H1 (cell line): ENCODE measurements around the gene FCRLA. TPM values are rescaled to one million over a fixed set of nuclear protein-coding genes. Genes with fewer than 3 reads are reported as not detected.

ENCODE experiments used
- CTCF ChIA-PET: fragments of 300-600 bp; sonication (Branson Sonifier 250); formaldehyde crosslinking; loops from one replicate; lab custom pipeline; 2021; ENCODE audit not compliant: partially characterized antibody; lab: Charles Lee
- POLR2A ChIA-PET: fragments of 300-600 bp; sonication (Branson Sonifier 250); formaldehyde crosslinking; loops from one replicate; lab custom pipeline; 2021; ENCODE audit warnings: inconsistent platforms; ENCODE audit not compliant: partially characterized antibody; lab: Charles Lee
- DNase-seq, 2 experiments: peaks; one replicate each; pipeline versions ENCODE4 v3.0.0 to v3.0.0-alpha.2; 2010 to 2022; ENCODE audit warnings: low spot score in 2 of 2, low read depth in 1 of 2, mixed read lengths in 1 of 2
- FAIRE-seq: peaks from 2 replicates; lab custom pipeline; 2011; peaks lifted over from hg19 to GRCh38; lab: Jason Lieb, UNC
- H2AFZ ChIP-seq: 2 replicates; pipeline ENCODE4 v1.8.1; 2012; ENCODE audit warnings: low read length, inconsistent platforms
- H2AK5ac ChIP-seq: 2 replicates; pipeline ENCODE4 v1.6.1; 2013; ENCODE audit warnings: low read depth, low read length
- H2BK120ac ChIP-seq: replicated peaks from 2 replicates; pipeline ENCODE3; 2013; ENCODE audit warnings: low read depth, low read length, inconsistent platforms
- H2BK12ac ChIP-seq: 2 replicates; pipeline ENCODE4 v1.6.1; 2013; ENCODE audit warnings: low read depth, low read length
- H2BK15ac ChIP-seq: 2 replicates; pipeline ENCODE4 v1.6.1; 2013; ENCODE audit warnings: low read length
- H2BK20ac ChIP-seq: 2 replicates; pipeline ENCODE4 v1.6.1; 2013; ENCODE audit warnings: low read length
- H2BK5ac ChIP-seq: 2 replicates; pipeline ENCODE4 v1.6.1; 2013; ENCODE audit warnings: low read depth, low read length
- H3K14ac ChIP-seq: 2 replicates; pipeline ENCODE4 v1.6.1; 2013; ENCODE audit warnings: inconsistent platforms; ENCODE audit not compliant: insufficient read length
- H3K18ac ChIP-seq: 2 replicates; pipeline ENCODE4 v1.6.1; 2013; ENCODE audit warnings: low read length; ENCODE audit errors: extremely low read depth
- H3K23ac ChIP-seq: 2 replicates; pipeline ENCODE4 v1.6.1; 2013; ENCODE audit warnings: inconsistent platforms; ENCODE audit not compliant: insufficient read length
- H3K23me2 ChIP-seq: 2 replicates; pipeline ENCODE4 v1.6.1; 2013; ENCODE audit warnings: low read depth, low read length
- H3K27ac ChIP-seq: 2 replicates; pipeline ENCODE4 v1.6.1; 2011; ENCODE audit warnings: low read depth, low read length, inconsistent platforms
- H3K27me3 ChIP-seq, 4 experiments: replicated peaks in 1 of 4; 1 replicate in 1 of 4; 2 replicates in 3 of 4; pipeline versions ENCODE4 v1.6.1 to v1.8.1; 2011 to 2013; ENCODE audit warnings: low read length in 3 of 4, mild to moderate bottlenecking in 3 of 4, inconsistent platforms in 2 of 4, mixed read lengths in 2 of 4, moderate library complexity in 1 of 4; ENCODE audit not compliant: control insufficient read depth in 3 of 4, insufficient read depth in 3 of 4; ENCODE audit errors: extremely low read depth in 1 of 4
- H3K36me3 ChIP-seq, 4 experiments: 2 replicates each; pipeline versions ENCODE4 v1.6.1 to v1.8.1; 2011 to 2013; ENCODE audit warnings: mild to moderate bottlenecking in 4 of 4, low read length in 3 of 4, moderate library complexity in 2 of 4, control low read depth in 1 of 4, inconsistent platforms in 1 of 4; ENCODE audit not compliant: insufficient read depth in 4 of 4, control insufficient read depth in 2 of 4
- H3K4ac ChIP-seq: replicated peaks from 2 replicates; pipeline ENCODE3; 2013; ENCODE audit warnings: low read length, low read depth, mixed read lengths, inconsistent platforms; ENCODE audit not compliant: insufficient read length
- H3K4me1 ChIP-seq, 4 experiments: replicated peaks in 1 of 4; 1 replicate in 1 of 4; 2 replicates in 3 of 4; pipeline versions ENCODE4 v1.6.1 to v1.8.1; 2011 to 2013; ENCODE audit warnings: low read length in 3 of 4, inconsistent platforms in 2 of 4, mixed read lengths in 1 of 4; ENCODE audit not compliant: insufficient read depth in 4 of 4, control insufficient read depth in 3 of 4
- H3K4me2 ChIP-seq, 2 experiments: 2 replicates each; pipeline versions ENCODE4 v1.6.1 to v1.8.1; 2011 to 2013; ENCODE audit warnings: low read depth in 2 of 2, low read length in 2 of 2, control low read depth in 1 of 2, inconsistent platforms in 1 of 2, mild to moderate bottlenecking in 1 of 2; ENCODE audit not compliant: insufficient read depth in 1 of 2
- H3K4me3 ChIP-seq, 4 experiments: fragments of 200-600, 300-600 bp in 1 of 4; sonication (generic), shearing (Covaris generic), sonication (Bioruptor Twin) in 1 of 4; 2 replicates each; pipeline versions ENCODE4 v1.5.1 to v1.8.1; 2011 to 2016; ENCODE audit warnings: low read length in 4 of 4, low read depth in 3 of 4, control low read depth in 2 of 4, inconsistent platforms in 2 of 4, mild to moderate bottlenecking in 2 of 4, mixed read lengths in 1 of 4, moderate library complexity in 1 of 4; ENCODE audit not compliant: insufficient read depth in 2 of 4; ENCODE audit errors: extremely low read depth in 1 of 4
- H3K56ac ChIP-seq: replicated peaks from 2 replicates; pipeline ENCODE3; 2013; ENCODE audit warnings: low read depth, mild to moderate bottlenecking, mixed read lengths, low read length, inconsistent platforms; ENCODE audit not compliant: insufficient read length
- H3K79me1 ChIP-seq: 2 replicates; pipeline ENCODE4 v1.6.1; 2013; ENCODE audit warnings: low read depth, low read length, control low read depth
- H3K79me2 ChIP-seq, 2 experiments: 2 replicates each; pipeline versions ENCODE4 v1.6.1 to v1.8.1; 2012 to 2013; ENCODE audit warnings: low read length in 2 of 2, mild to moderate bottlenecking in 2 of 2, inconsistent platforms in 1 of 2; ENCODE audit not compliant: insufficient read depth in 2 of 2, control insufficient read depth in 1 of 2
- H3K9ac ChIP-seq, 4 experiments: replicated peaks in 1 of 4; 1 replicate in 1 of 4; 2 replicates in 3 of 4; pipeline versions ENCODE4 v1.6.1 to v1.8.1; 2011 to 2013; ENCODE audit warnings: low read depth in 3 of 4, low read length in 3 of 4, control low read depth in 2 of 4, mild to moderate bottlenecking in 2 of 4, moderate library complexity in 2 of 4, inconsistent platforms in 1 of 4; ENCODE audit errors: extremely low read depth in 1 of 4
- H3K9me3 ChIP-seq, 2 experiments: 2 replicates each; pipeline versions ENCODE4 v1.6.1 to v1.8.1; 2012 to 2013; ENCODE audit warnings: mild to moderate bottlenecking in 2 of 2, moderate library complexity in 2 of 2, control low read depth in 1 of 2, inconsistent platforms in 1 of 2, low read depth in 1 of 2, low read length in 1 of 2, mixed read lengths in 1 of 2; ENCODE audit not compliant: insufficient read depth in 2 of 2
- H4K20me1 ChIP-seq, 2 experiments: replicated peaks in 1 of 2; 2 replicates each; pipeline versions ENCODE3 to v1.8.1; 2011 to 2013; ENCODE audit warnings: inconsistent platforms in 2 of 2, low read length in 2 of 2, mild to moderate bottlenecking in 1 of 2; ENCODE audit not compliant: insufficient read depth in 2 of 2, control insufficient read depth in 1 of 2
- H4K5ac ChIP-seq: 2 replicates; pipeline ENCODE4 v1.6.1; 2013; ENCODE audit warnings: low read length, low read depth, mixed read lengths, inconsistent platforms; ENCODE audit not compliant: insufficient read length
- H4K8ac ChIP-seq: 2 replicates; pipeline ENCODE4 v1.8.0; 2013; ENCODE audit warnings: mild to moderate bottlenecking, moderate library complexity, low read length, inconsistent platforms; ENCODE audit not compliant: insufficient read depth; ENCODE audit errors: extremely low read depth
- H4K91ac ChIP-seq: replicated peaks from 2 replicates; pipeline ENCODE3; 2013; ENCODE audit warnings: low read length, mixed read lengths, inconsistent platforms; ENCODE audit not compliant: insufficient read length
- CREB1 ChIP-seq: IDR thresholded peaks from 2 replicates; pipeline ENCODE4 v1.6.1; 2012; ENCODE audit warnings: inconsistent platforms
- EGR1 ChIP-seq: IDR thresholded peaks from 2 replicates; pipeline ENCODE4 v1.6.1; 2011; ENCODE audit warnings: low read depth, low read length, borderline replicate concordance
- EZH2 ChIP-seq: fragments of 200-600 bp; sonication (generic); IDR thresholded peaks from 2 replicates; pipeline ENCODE4 v1.7.1; 2012; ENCODE audit warnings: low read depth, mild to moderate bottlenecking, moderate library complexity, low read length, inconsistent platforms; ENCODE audit not compliant: severe bottlenecking
- FOSL1 ChIP-seq: IDR thresholded peaks from 2 replicates; pipeline ENCODE4 v1.6.1; 2011; ENCODE audit warnings: mild to moderate bottlenecking, low read depth, low read length, moderate library complexity; ENCODE audit not compliant: insufficient read depth
- HDAC2 ChIP-seq, 2 experiments: fragments of 300-600 bp in 1 of 2; sonication (generic) in 1 of 2; IDR thresholded peaks; 2 replicates each; pipeline ENCODE4 v1.6.1; 2011 to 2012; ENCODE audit warnings: low read depth in 2 of 2, low read length in 2 of 2, mild to moderate bottlenecking in 2 of 2, moderate library complexity in 2 of 2, borderline replicate concordance in 1 of 2, inconsistent platforms in 1 of 2
- NRF1 ChIP-seq: IDR thresholded peaks from 2 replicates; pipeline ENCODE4 v1.6.1; 2011; ENCODE audit warnings: mild to moderate bottlenecking, low read depth, low read length, improper control_type of control experiment
- RAD21 ChIP-seq, 2 experiments: IDR thresholded peaks in 1 of 2; conservative IDR thresholded peaks in 1 of 2; 2 replicates each; pipeline ENCODE4 v1.6.1; 2011; ENCODE audit warnings: low read depth in 2 of 2, low read length in 2 of 2, improper control_type of control experiment in 1 of 2, inconsistent platforms in 1 of 2, mild to moderate bottlenecking in 1 of 2, moderate library complexity in 1 of 2
- SP1 ChIP-seq: IDR thresholded peaks from 2 replicates; pipeline ENCODE4 v1.6.1; 2011; ENCODE audit warnings: low read depth, low read length
- SUZ12 ChIP-seq: fragments of 200-600 bp; sonication (generic); IDR thresholded peaks from 2 replicates; pipeline ENCODE4 v1.6.1; 2012; ENCODE audit warnings: mild to moderate bottlenecking, inconsistent platforms, low read length, moderate library complexity, mixed read lengths
- TAF1 ChIP-seq: IDR thresholded peaks from 2 replicates; pipeline ENCODE4 v1.6.1; 2011; ENCODE audit warnings: mild to moderate bottlenecking, low read depth, low read length
- TBP ChIP-seq: IDR thresholded peaks from 2 replicates; pipeline ENCODE4 v1.6.1; 2011; ENCODE audit warnings: low read depth, low read length, improper control_type of control experiment
- WGBS, 2 experiments: shearing (Covaris generic) in 1 of 2; methylation state at CpG; one replicate each; pipeline versions ENCODE4 v1.1.6 to v1.1.7; 2013 to 2015; ENCODE audit warnings: low lambda C conversion rate in 2 of 2, mixed read lengths in 2 of 2, inconsistent platforms in 1 of 2, low coverage in 1 of 2, missing lambda C conversion rate in 1 of 2; ENCODE audit not compliant: insufficient replicate concordance in 2 of 2, insufficient coverage in 1 of 2, insufficient read length in 1 of 2; ENCODE audit errors: extremely low coverage in 1 of 2, missing lambda C conversion rate in 1 of 2; 5-methylcytosine and 5-hydroxymethylcytosine counted together
- polyA plus RNA-seq, 7 experiments: library from polyadenylated mRNA; depleted of rRNA in 3 of 7; stranded (reverse) in 5 of 7; unstranded in 2 of 7; fragments of >200 nt in 5 of 7; fragments of 200-250 nt in 2 of 7; gene quantifications; 1 replicate in 5 of 7; 2 replicates in 1 of 7; 4 replicates in 1 of 7; pipeline versions ENCODE4 v1.2.1 to v1.2.3, GENCODE V29; 2011 to 2013; ENCODE audit warnings: missing spikeins in 2 of 7, mixed read lengths in 2 of 7
- total RNA-seq: library from RNA; stranded (reverse); fragmentation: NEBNext Ultra II Directional; extraction: Animal tissue kit (Norgen Biotek cat#: 25700); gene quantifications from 2 replicates; pipeline ENCODE4 v1.2.1, GENCODE V29; 2021
- TF ChIP-seq, protein P1 (sequence below): IDR thresholded peaks from 2 replicates; pipeline ENCODE4 v1.6.1; 2012; ENCODE audit warnings: low read length, inconsistent platforms

FCRLA gene
- total and polyA plus RNA-seq, 2 of the 8 experiments (the other 6 are each of a cell fraction or from before 2014, with no cell fraction given), result not detected

DNA sequence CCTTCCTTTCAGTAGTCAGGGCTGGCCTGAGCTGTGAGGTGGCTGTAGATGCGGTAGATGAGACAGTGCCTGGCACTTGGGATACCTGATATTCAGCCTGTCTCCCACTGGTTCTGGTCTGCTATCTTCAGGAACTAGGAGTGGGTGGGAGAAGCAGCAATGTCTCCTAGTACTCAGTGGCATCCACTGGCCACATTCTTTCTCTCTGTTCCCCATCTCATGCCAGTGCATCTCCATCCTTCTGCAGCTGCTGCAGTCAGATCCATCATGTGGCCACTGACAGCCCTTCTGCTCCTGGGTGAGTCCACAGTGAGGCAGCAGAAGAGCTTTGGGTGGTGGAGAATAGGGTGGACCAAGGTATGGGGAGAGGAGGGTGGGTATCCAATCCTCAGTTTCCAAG is 15.4 kb downstream of the FCRLA start:
- 100% methylated on average over 1 of the region's 1 CpG; no CpG with 5 or more reads in 1 of the 2 experiments for WGBS, 2 experiments
- FAIRE-seq (no peak), DNase-seq (no peak)
- no peak overlapping the region for H3K23ac ChIP-seq
- H4K91ac ChIP-seq, result no peak overlapping the region
- no peak overlapping the region for H2AK5ac ChIP-seq
- no peak overlapping the region for H2BK15ac ChIP-seq
- H3K79me1 ChIP-seq, result no peaks in the 10 kb centered on the region
- no peaks in the 10 kb centered on the region for H4K20me1 ChIP-seq
- H3K14ac ChIP-seq, result no peak overlapping the region
- CTCF ChIA-PET, result interaction anchor here (1.1 to 1.2 kb wide), 2 partner anchors 15 to 16 kb away, joined by 4 to 5 read pairs; no protein-coding TSS in a partner anchor
- no peak overlapping the region for H3K27ac ChIP-seq
- H3K23me2 ChIP-seq, result peaks cover 12% of the 10 kb centered on the region
- no peak overlapping the region for H4K8ac ChIP-seq
- no peak overlapping the region for H3K9ac ChIP-seq
- POLR2A ChIA-PET, result no interaction called here
- no peak overlapping the region for H2BK20ac ChIP-seq
- no peak overlapping the region for H3K56ac ChIP-seq
- no peaks in the 10 kb centered on the region for H3K9me3 ChIP-seq
- H3K4ac ChIP-seq, result no peak overlapping the region
- H2AFZ ChIP-seq, result no peak overlapping the region
- H4K5ac ChIP-seq, result no peak overlapping the region
- no peak overlapping the region for H3K4me2 ChIP-seq
- peaks cover 12 to 24% (median 21%) of the 10 kb centered on the region in 4 experiments for H3K27me3 ChIP-seq
- H3K4me3 ChIP-seq, result no peak overlapping the region
- no peaks in the 10 kb centered on the region for H3K79me2 ChIP-seq
- H2BK5ac ChIP-seq, result no peak overlapping the region
- H3K18ac ChIP-seq, result no peak overlapping the region
- H2BK120ac ChIP-seq, result no peak overlapping the region
- H3K4me1 ChIP-seq, result peaks cover 0 to 3% (median 3%) of the 10 kb centered on the region in 4 experiments; a peak in 6 of 7 replicates
- H2BK12ac ChIP-seq, result no peak overlapping the region; the same call in 1 of the 2 replicates
- no peaks in the 10 kb centered on the region for H3K36me3 ChIP-seq
- TF ChIP-seq FOSL1 (no peak), RAD21 (IDR thresholded peaks at IDR 0.05 in 1 of 2, conservative IDR thresholded peaks at IDR 0.05 in 1 of 2; ENCODE audit: low read depth in 2 of 2, low read length in 2 of 2) (no peak), TAF1 (no peak), NRF1 (no peak), CREB1 (no peak), SUZ12 (no peak), SP1 (no peak), EZH2 (no peak), TBP (no peak), EGR1 (no peak), HDAC2 (IDR thresholded peaks at IDR 0.05; ENCODE audit: borderline replicate concordance in 1 of 2, low read depth in 2 of 2, low read length in 2 of 2) (no peak)
- TF ChIP-seq, protein P1, sequence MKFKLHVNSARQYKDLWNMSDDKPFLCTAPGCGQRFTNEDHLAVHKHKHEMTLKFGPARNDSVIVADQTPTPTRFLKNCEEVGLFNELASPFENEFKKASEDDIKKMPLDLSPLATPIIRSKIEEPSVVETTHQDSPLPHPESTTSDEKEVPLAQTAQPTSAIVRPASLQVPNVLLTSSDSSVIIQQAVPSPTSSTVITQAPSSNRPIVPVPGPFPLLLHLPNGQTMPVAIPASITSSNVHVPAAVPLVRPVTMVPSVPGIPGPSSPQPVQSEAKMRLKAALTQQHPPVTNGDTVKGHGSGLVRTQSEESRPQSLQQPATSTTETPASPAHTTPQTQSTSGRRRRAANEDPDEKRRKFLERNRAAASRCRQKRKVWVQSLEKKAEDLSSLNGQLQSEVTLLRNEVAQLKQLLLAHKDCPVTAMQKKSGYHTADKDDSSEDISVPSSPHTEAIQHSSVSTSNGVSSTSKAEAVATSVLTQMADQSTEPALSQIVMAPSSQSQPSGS, result no peak
